Measurements from ENCODE around the gene MLC1. TPM values are rescaled to one million over a fixed set of nuclear protein-coding genes. Genes with fewer than 3 reads are reported as not detected.
A peak's percentile ranks its signal among the peaks of the same experiment; 100 is the strongest.

The MLC1 gene
- total RNA-seq, 2 donors from 2014 or later, result 0.17 TPM; not detected in 1

DNA sequence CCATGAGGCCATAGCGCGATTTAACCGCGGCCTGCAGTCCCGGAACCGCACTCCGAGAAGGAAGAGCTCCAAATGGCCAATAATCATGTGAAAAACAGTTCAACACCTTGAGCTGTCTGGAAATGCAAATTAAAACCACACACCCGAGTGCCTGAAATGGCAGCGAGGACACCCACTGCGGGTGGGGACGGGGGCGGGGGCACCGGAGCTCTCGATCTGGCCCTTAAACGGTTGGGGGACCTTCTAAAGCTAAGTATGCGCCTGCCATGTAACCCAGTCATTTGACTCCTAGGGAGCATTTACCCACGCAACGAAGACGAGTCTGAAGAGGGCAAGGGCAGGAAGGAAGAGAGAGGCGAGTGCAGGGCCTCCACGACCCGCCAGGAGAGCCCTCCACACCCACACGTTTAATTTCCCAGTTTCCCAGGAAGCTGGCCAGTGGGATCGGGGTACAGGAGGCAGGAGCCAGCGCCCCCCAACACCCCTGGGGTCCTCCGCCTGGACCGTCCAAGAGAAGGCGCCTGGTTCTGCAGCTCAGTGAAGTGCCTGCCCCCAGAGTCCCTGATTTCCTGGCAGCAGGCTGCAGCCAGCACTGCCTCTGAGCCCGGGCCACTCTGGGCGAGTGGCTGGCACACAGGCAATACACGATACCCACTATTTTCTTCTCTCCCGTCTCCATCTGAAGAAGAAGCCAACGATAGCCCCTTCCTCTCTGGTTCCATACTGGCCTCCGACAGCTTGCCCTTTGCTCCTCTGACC is 28.8 kb downstream of the MLC1 start:
- Mint-ChIP-seq H3K9me3 (peaks cover 0 to 6% of the 10 kb centered on the region in 2 donors), H3K27me3 (ENCODE audit: low read depth) (peaks cover 26% of the 10 kb centered on the region), H3K27ac (no peak overlapping the region), H3K36me3 (ENCODE audit: insufficient read depth in 2 of 2) (peaks cover 0 to 2% of the 10 kb centered on the region in 2 donors), H3K4me3 (no peak overlapping the region), H3K4me1 (ENCODE audit: low read depth) (no peaks in the 10 kb centered on the region)
- no peak for DNase-seq
- ATAC-seq (replicated peaks in 1 of 2), result no peak

DNA sequence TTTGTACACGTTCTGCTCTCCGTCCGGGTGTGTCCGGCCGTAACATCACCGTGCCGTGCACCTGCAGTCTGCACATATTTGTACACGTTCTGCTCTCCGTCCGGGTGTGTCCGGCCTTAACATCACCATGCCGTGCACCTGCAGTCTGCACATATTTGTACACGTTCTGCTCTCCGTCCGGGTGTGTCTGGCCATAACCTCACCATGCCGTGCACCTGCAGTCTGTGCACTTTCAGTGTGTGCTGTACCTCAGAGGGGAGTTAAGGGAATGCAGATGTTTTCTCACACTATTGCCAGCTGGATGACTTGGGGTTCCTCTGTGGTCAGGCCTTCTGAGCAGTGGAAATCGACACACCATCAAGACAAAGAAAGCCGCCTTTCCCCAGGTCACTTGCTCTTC is 31.4 kb downstream of the MLC1 start:
- H3K9me3 Mint-ChIP-seq, result peaks cover 0 to 6% of the 10 kb centered on the region in 2 donors
- H3K4me3 Mint-ChIP-seq, result no peak overlapping the region
- no peak overlapping the region for H3K27ac Mint-ChIP-seq
- H3K4me1 Mint-ChIP-seq (ENCODE audit: low read depth), result no peaks in the 10 kb centered on the region
- DNase-seq (no peak), ATAC-seq (replicated peaks in 1 of 2) (no peak)
- H3K36me3 Mint-ChIP-seq (ENCODE audit: insufficient read depth in 2 of 2), result peaks cover 0 to 2% of the 10 kb centered on the region in 2 donors
- peaks cover 15% of the 10 kb centered on the region for H3K27me3 Mint-ChIP-seq (ENCODE audit: low read depth)

DNA sequence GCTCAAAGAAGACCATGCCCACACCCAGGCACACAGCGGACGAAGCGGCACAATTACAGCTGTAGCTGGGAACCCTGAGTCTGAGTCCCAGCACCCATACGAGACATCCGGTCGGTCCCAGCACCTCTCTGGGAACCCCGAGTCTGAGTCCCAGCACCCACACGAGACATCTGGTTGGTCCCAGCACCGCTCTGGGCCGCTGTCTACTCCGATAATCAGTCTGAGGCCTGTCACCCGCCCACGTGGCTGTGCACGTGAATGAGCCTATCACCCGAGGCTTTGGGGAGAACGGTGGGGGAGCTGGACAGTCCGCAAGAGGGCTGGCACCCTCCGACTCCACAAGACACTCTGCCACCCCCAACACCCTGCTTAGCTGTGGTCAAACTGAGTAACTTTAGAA is 33.3 kb downstream of the MLC1 start:
- H3K4me1 Mint-ChIP-seq (ENCODE audit: low read depth), result no peaks in the 10 kb centered on the region
- ATAC-seq (replicated peaks in 1 of 2), result no peak
- no peak overlapping the region for H3K4me3 Mint-ChIP-seq
- peaks cover 0 to 2% of the 10 kb centered on the region in 2 donors for H3K36me3 Mint-ChIP-seq (ENCODE audit: insufficient read depth in 2 of 2)
- peaks cover 0 to 6% of the 10 kb centered on the region in 2 donors for H3K9me3 Mint-ChIP-seq
- no peak overlapping the region for H3K27ac Mint-ChIP-seq
- DNase-seq, result no peak
- peaks cover 9% of the 10 kb centered on the region for H3K27me3 Mint-ChIP-seq (ENCODE audit: low read depth)

DNA sequence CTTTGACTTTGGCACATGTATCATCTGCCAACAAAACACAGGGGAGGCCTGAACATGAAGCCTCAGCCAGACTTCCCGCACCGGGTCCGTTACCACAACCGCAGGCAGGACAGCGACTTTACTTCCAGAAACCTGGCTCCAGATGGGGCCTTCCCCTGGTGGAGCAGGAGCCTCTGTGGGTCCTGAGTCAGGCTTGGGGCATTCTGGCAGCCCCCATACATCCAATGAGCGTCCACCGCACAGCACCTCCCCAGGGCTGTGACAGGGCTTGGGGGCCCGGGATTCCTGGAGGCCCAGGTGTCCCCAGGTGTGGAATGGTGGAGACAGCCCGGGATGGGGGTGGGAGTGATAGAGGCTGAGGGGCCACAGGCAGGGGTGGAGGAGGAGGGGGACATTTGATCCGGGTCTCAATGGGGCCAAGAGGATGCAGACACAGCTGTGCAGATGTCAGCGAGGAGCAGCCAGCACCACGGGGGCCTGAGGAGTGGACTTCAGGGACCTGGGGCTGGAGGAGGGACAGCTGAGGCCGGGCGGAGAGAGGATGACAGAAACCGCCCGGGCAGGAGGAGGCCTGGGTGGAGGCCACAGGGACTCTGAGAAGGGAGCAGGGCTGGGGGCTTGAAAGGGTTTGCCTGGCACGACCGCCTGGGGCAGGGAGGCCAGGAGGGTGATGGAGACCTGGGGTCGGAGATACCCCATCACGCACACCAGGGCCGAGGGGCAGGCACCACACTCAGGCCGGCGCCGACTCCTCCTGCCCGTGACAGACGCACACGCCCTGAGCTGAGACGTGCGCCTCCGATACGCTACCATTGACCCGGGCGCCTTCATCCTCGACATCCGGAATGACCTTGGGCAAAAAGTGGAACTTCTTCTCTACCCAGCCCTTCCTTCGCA is 35.7 kb downstream of the MLC1 start:
- H3K4me1 Mint-ChIP-seq (ENCODE audit: low read depth), result peaks cover 4% of the 10 kb centered on the region
- H3K9me3 Mint-ChIP-seq, result peaks cover 0 to 6% of the 10 kb centered on the region in 2 donors
- no peak overlapping the region for H3K4me3 Mint-ChIP-seq
- H3K36me3 Mint-ChIP-seq (ENCODE audit: insufficient read depth in 2 of 2), result peaks cover 0 to 2% of the 10 kb centered on the region in 2 donors
- no peak for DNase-seq
- no peak overlapping the region for H3K27ac Mint-ChIP-seq
- no peak for ATAC-seq (replicated peaks in 1 of 2)
- H3K27me3 Mint-ChIP-seq (ENCODE audit: low read depth), result peaks cover 13% of the 10 kb centered on the region

DNA sequence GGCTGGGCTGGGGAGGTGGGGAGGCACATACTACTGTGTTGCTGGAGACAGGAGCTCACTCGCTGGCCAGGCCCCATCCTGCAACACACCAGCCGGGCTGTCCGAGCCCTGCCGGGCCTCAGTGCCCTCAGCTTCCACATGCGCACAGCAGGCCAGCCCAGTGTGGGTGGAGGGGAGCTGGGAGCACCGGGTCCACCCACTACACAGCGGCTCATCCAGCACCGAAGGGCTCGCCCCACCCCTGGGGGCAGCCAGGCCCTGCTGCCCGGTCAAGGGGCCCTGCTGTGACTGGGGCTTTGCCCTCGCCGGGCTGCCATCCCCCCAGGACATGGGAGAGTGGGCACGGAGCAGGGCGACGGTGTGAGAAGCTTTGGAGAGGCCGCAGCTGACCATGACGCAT is 36.4 kb downstream of the MLC1 start:
- Mint-ChIP-seq H3K4me1 (ENCODE audit: low read depth) (peaks cover 6% of the 10 kb centered on the region), H3K36me3 (ENCODE audit: insufficient read depth in 2 of 2) (peaks cover 0 to under 1% of the 10 kb centered on the region in 2 donors), H3K4me3 (no peak overlapping the region), H3K27ac (no peak overlapping the region), H3K27me3 (ENCODE audit: low read depth) (peaks cover 13% of the 10 kb centered on the region), H3K9me3 (peaks cover 0 to 4% of the 10 kb centered on the region in 2 donors)
- ATAC-seq (replicated peaks in 1 of 2) (no peak), DNase-seq (no peak)

DNA sequence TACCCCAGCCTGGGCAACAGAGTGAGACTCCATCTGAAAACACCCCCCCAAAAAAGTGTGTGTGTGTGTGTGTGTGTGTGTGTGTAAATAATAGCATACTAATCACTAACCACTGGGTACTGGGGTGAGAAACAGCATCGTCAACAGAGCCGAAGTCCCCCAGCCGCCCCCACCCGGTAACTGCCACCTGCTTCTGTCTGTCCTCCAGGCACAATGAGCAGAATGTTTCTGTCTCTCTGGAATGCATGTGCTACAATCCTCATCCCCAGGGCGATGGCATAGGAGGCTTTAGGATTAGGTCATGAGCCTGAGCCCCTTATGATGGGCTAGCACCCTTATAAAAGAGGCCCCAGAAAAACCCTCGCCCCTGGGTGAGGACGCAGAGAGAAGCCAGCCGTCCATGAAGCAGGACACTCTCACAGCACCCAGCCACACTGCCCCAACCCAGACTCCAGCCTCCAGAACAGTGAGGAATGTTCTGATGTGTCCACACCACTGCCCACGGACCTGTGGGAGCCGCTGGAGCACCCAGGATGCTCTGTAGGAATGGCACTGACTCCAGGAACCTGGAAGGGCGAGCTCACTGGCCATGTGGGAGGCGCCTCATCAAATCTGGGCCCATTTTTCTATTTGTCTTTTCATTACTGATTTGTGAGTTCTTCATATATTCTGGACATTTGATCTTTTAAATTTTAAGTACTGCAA is 37.0 kb downstream of the MLC1 start:
- Mint-ChIP-seq H3K27me3 (ENCODE audit: low read depth) (peaks cover 17% of the 10 kb centered on the region), H3K4me1 (ENCODE audit: low read depth) (peaks cover 6% of the 10 kb centered on the region), H3K4me3 (no peak overlapping the region), H3K36me3 (ENCODE audit: insufficient read depth in 2 of 2) (no peaks in the 10 kb centered on the region), H3K9me3 (no peaks in the 10 kb centered on the region), H3K27ac (no peak overlapping the region)
- DNase-seq, result no peak
- ATAC-seq (replicated peaks in 1 of 2), result no peak

DNA sequence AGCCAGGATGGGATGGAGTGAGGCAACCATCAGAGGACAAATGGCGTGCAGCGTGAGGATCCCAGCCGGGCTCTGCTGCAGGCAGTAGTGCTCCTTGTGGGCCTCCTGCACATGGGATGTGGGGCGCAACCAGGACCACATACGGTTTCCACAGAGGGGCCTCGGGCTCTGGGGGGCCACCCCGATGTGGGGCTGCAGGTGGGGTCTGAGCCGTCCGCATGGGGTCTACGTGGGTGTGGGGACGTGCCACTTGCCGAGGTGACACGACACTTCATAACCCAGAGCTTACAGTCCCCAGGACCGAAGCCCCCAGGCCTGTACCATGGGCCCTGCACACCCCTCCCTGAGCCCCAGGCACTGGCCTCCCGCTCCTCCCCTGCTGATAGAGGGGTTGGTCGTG is 37.9 kb downstream of the MLC1 start:
- Mint-ChIP-seq H3K4me1 (ENCODE audit: low read depth) (peaks cover 6% of the 10 kb centered on the region), H3K9me3 (no peaks in the 10 kb centered on the region), H3K4me3 (no peak overlapping the region), H3K27ac (no peak overlapping the region), H3K36me3 (ENCODE audit: insufficient read depth in 2 of 2) (no peaks in the 10 kb centered on the region), H3K27me3 (ENCODE audit: low read depth) (peaks cover 25% of the 10 kb centered on the region)
- ATAC-seq (replicated peaks in 1 of 2), result no peak
- DNase-seq, result no peak

DNA sequence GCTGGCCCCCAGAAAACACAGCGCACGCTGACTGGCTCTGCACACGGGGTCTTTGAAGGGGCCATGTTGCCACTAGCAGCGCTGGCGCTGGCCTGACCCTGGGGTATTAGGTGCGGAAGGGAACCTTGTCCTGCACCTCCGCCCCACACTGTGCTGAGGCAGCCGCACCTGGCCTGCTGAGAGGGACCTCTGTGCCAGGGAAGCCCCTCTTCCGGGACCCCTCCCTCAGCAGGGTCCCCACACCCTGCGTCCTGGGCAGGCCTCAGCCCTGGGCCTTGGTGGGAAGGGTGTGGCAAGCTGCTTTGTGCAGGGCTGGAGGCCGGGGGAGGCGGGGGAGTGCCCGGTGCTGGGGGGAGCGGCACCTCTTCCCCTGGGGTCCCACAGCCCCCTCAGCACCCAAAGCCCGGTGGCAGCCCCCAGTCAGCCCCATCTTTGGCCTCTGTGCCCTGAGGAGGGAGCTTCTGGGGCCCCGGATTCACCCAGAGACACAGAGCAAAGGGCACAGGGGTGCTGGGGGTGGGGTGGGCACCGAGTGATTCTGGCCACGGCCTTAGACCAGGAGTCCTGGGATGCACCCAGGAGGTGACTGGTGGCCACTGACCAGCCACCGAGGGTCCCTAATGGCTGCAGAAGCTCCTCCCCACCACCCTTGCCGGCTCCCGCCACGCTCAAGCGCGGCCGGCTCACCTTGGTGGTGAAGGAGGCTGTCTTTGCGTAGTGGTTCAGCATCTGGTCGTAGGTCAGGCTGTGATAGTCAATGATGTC is 38.6 kb downstream of the MLC1 start:
- H3K4me1 Mint-ChIP-seq (ENCODE audit: low read depth), result peaks cover 6% of the 10 kb centered on the region
- DNase-seq (no peak), ATAC-seq (replicated peaks in 1 of 2) (no peak)
- no peak overlapping the region for H3K27ac Mint-ChIP-seq
- no peak overlapping the region for H3K4me3 Mint-ChIP-seq
- H3K36me3 Mint-ChIP-seq (ENCODE audit: insufficient read depth in 2 of 2), result no peaks in the 10 kb centered on the region
- peaks cover 27% of the 10 kb centered on the region for H3K27me3 Mint-ChIP-seq (ENCODE audit: low read depth)
- H3K9me3 Mint-ChIP-seq, result no peaks in the 10 kb centered on the region

DNA sequence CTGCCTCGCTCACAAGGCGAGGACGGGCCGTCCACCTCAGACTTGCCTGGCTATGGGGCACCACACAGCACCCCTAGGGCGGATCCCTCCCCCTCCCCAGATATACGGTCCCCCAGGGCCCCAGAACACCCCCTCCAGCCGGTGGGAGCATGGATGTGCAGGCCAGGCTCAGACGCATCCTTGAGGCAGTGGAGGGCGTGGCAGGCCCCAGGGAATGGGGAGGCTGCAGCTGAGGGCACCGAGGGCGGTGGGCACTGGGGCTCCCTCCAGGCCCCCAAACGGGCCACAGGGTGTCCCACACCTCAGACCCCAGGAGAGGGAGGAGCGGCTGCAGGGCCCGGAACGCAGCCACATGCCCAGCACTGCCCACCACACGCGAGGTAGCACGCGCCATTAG is 39.2 kb downstream of the MLC1 start:
- Mint-ChIP-seq H3K9me3 (no peaks in the 10 kb centered on the region), H3K27ac (no peak overlapping the region), H3K4me1 (ENCODE audit: low read depth) (peaks cover 6% of the 10 kb centered on the region), H3K4me3 (no peak overlapping the region), H3K27me3 (ENCODE audit: low read depth) (peaks cover 27% of the 10 kb centered on the region), H3K36me3 (ENCODE audit: insufficient read depth in 2 of 2) (no peaks in the 10 kb centered on the region)
- DNase-seq (no peak), ATAC-seq (replicated peaks in 1 of 2) (no peak)

DNA sequence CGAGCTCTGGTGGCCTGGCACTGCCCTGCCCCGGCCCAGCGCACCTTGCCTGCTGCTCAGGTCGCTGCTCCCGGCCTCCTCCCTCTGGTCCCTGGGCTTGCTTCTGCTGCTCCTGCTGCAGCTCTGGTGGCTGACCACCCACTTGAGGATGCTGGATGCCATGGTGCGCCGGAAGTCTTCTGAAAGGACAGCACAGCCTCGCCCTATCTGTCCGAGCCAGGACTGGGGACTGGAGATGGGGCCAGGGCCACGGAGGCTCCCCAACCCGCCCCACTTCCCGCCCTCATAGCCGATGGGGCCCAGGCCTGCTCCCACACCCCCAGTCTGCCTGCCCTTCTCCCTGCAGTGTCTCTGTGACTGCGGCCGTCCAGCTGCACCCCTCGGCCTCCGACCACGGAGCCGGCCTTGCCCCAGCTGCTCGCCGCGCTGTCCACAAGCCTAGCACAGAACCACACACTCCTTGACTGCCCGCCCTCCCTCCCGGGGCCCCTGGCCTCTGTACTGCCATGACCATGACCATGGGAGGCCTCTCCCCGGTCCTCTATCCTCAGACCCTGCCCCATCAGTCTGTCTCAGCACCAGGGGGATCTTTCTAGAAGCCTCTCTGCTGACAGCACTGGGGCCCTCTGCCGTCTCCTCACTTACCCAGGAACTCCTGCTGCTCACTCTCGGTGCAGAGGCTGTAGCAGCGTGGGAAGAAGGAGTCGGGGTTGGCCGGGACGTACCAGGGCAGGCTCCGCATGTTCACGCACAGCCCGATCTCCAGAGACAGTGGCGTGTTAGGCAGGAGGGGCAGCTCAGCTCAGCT is 39.8 kb downstream of the MLC1 start:
- no peak for DNase-seq
- peaks cover 6% of the 10 kb centered on the region for H3K4me1 Mint-ChIP-seq (ENCODE audit: low read depth)
- ATAC-seq (replicated peaks in 1 of 2), result no peak
- H3K27ac Mint-ChIP-seq, result no peak overlapping the region
- H3K36me3 Mint-ChIP-seq (ENCODE audit: insufficient read depth in 2 of 2), result no peaks in the 10 kb centered on the region
- H3K4me3 Mint-ChIP-seq, result no peak overlapping the region
- H3K27me3 Mint-ChIP-seq (ENCODE audit: low read depth), result peaks cover 27% of the 10 kb centered on the region
- H3K9me3 Mint-ChIP-seq, result no peaks in the 10 kb centered on the region

DNA sequence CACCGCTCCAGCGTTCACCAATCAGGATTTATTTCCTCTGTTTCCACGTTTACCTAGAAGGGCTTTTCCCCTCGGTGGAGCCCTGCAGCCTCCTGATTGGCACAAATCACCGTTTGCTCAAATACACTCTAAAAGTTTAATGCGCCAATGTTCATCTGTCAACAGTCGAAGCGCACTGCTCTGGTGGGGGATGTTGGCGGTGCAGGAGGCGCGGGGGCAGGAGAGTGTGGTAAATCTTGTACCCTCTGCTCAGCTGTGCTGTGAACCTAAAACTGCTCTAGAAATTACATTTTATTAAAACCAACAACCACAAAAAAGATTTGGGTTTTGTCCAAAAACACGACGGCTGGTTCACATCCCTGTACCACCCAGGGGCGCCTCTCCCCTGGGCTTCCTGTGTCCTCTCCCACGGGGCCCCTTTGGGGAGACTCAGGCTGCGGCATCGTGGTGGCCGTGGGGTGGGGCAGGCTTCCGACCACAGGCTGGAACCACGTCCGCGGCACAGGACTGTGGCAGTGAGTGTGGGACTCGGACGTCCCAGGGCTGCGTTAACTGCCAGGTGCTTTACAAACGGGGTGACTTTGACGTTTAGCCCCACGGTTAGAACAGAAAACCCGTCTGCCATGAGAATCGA is 40.6 kb downstream of the MLC1 start:
- Mint-ChIP-seq H3K4me1 (ENCODE audit: low read depth) (peaks cover 6% of the 10 kb centered on the region), H3K36me3 (ENCODE audit: insufficient read depth in 2 of 2) (no peaks in the 10 kb centered on the region), H3K9me3 (no peaks in the 10 kb centered on the region), H3K27me3 (ENCODE audit: low read depth) (peaks cover 27% of the 10 kb centered on the region), H3K4me3 (peak overlapping the region in 1 of 2 donors; percentile 20), H3K27ac (no peak overlapping the region)
- ATAC-seq (replicated peaks in 1 of 2) (peak; percentile 15 to 17), DNase-seq (no peak)

Measured in activated T-cell treated with anti-CD3 and anti-CD28 coated beads, Interleukin-2, amount 50 U/mL, for 72 hours (primary cell).